OCI-M2 (cell line): Measurements from ENCODE around the gene TXNDC11.

Experiments used
- DNase-seq: peaks from one replicate; lab custom pipeline; 2025; ENCODE audit not compliant: unreplicated experiment; lab: John Stamatoyannopoulos, UW

TXNDC11 gene

DNA sequence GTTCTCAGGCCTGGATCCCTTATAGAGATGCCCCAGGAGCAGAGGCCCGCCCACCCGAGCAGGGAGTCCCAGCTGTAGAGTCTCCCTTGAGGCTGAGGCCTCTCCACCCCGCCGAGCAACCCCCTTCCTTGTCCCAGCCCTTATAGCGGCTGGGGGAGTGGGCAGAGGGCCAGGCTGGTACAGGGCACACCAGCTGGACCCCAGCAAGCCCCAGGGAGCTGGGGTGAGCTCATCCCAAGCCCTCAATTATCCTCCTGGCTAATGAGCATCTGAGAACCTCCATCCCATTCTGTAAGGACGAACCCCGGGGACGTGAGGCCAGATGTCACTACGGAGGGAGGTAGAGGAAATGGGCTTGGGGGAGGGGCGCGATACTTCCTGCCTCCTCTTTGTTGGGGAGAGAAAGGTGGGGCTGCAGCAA is 77.6 kb downstream of the TXNDC11 start:
- no peak for DNase-seq

DNA sequence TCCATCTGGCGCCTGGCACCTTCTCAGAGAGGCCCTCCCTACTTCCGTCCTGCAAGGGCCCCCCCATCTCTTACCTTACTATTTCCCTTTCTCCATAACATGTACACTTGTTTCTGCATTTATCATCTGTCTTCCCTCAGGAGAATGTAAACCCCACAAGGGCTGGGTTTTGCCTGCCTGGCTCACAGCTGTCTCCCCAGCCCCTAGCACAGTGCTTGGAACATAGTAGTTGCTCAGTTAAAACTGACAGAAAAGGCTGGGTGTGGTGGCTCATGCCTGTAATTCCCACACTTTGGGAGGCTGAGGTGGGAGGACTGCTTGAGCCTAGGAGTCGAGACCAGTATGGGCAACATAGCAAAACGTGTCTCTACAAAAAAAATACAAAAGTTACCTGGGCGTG is 80.1 kb downstream of the TXNDC11 start:
- no peak for DNase-seq

DNA sequence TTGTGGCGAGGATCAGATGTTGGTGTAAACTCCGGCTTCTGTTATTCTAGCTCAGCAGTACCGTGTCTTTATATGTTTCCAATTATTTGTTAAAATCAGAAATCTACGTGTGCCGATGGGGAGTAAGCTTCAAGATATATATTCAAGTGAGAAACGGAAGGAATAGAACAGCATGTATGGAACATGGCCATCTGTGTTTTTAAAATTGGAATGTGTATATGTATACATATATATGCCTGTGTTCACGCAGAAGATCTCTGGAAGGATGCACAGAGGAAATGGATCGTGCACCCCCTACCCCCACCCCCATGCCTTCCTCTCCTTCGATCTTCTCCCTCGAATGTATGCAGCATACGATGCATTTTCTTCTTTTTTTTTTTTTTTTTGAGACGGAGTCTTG is 82.1 kb downstream of the TXNDC11 start:
- DNase-seq = no peak

DNA sequence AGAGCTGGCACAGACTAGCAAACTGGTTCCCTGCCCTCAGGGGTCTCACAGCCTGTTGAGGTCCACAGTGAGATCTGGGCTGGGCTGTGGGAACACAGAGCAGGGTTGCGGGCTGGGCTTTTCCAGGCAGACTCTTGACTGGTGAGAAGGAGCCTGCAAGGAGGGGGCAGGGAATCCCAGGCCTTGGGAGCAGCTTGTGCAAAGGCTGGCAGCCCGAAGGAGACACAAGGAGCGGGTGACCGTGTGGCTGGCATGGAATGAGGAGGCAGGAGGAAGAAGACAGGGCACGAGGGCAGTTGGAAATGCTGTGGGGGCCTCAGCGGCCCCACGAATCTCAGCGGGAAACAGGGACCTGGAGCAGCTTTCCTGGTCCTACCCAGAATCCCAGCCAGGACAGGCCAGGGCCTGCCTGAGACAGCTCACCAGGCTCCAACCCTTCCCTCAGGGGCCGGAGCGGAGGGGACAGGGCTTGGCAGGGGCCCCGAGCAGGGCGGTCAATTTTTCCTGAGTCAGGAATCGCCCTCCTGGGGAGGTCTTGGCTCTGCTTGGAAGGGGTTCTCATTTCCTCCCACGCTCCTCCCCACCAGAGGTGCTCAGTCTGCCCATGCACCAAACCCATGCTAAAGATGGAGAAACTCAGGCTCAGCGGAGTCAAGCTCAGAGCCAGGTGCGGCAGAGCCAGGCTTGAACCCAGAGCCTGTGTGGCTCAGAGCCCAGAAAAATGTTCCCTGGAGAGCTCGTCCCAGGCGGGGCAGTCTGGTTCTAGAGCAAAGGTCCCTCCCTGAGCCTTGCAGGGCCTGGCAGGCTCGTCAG is 83.6 kb downstream of the TXNDC11 start:
- no peak for DNase-seq

DNA sequence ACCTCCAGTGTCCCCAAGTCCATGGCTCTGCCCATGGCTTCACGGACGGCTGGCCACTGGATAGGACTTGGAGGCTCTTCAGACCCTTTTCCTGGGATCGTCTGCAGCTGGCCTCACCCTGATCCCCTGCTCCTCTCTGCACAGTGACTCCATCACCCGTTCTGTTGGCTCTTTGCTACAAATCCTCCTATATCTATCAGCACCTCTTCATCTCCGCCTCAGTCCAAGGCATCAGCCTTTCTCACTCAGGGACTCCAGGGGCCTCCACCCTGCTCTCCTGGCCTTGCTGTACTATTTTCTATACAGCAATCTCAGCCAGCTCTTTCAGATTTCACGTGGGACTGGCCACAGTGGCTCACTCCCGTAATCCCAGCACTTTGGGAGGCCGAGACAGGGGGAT is 85.1 kb downstream of the TXNDC11 start:
- no peak for DNase-seq

DNA sequence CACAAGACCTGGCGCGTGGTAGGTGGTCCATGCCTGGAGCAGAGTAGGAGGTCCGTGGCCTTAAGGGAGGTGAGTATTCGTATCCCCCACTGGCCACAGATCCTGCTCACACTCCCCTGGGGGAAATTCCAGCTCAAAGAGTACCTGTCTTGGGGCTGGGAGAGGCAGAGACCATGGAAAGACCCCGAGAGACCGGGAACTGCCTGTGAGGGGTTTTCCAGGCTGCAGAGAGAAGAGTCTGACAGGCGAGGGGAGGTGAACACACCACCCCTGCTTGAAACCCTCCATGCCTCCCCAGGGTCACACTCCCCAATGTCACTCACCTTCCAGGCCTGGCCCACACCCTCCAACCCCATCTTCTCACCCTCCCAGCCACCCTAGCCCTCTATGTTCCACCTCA is 87.0 kb downstream of the TXNDC11 start:
- no peak for DNase-seq

DNA sequence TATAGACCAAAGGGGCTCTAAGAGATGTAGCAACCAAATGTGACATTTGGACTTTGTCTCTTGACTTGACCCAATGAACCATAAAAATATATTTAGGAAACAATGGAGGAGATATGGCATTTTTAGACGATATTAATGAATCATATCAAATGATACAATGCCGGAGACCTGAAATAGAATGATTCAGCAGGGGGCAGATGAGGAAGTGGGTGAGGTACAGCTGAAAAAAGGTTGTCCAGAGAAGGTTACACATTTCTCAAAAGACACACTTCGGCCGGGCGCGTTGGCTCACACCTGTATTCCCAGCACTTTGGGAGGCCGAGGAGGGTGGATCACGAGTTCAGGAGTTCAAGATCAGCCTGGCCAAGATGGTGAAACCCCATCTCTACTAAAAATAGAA is 90.9 kb downstream of the TXNDC11 start:
- no peak for DNase-seq

DNA sequence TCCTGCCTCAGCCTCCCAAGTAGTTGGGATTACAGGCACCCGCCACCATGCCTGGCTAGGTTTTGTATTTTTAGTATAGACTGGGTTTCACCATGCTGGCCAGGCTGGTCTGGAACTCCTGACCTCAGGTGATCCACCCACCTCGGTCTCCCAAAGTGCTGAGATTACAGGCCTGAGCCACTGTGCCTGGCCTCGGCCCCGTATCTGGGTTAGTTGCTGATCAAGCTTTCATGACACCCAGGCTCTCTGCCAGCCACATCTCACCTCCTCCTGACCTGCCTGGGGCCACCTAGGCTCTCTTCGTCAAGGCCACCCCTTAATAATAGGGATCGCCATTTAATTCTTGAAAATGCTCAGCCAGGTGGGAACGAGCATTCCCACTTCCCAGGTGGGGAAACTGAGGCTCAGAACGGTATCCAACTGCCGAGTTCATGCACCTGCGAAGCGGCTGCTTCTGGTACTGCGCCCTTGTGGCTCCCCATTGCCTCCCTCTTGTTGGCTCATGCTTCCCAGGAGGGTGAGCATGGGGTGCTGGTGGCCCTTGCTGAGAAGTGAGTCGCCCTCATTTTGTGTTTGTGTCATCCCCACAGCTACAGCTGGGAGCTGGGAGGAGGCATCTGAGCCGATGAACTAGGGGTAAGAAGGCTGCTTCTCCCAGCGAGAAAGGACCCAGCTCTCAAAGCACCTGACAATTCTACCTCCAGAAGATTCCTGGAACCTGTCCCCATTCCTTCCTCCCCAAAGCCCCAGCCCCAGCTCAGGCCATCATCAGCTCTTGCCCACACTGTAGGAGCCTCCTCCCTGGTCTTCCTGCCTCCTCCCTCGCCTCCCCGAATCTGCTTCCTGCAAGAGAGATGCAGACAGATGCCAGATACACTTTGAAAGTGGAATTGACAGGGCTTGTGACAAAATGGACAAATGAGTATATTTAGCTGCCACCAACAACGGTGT is 91.7 kb downstream of the TXNDC11 start:
- no peak for DNase-seq

DNA sequence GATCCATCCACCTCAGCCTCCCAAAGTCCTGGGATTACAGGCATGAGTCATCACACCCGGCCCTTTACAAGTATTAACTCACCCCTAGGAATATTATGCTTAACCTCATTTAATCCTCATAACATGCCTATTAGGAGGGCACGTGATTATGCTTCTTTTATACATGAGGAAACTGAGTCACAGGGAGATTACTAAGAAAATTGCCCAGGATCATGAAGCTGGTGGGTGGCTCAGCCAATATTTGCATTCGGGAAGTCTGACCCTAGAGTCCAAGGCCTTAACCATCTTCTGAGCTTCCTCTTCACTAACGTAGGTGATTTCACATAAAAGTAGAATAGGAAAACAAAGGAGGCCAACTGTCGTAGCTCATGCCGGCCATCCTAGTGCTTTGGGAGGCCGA is 93.4 kb downstream of the TXNDC11 start:
- no peak for DNase-seq

DNA sequence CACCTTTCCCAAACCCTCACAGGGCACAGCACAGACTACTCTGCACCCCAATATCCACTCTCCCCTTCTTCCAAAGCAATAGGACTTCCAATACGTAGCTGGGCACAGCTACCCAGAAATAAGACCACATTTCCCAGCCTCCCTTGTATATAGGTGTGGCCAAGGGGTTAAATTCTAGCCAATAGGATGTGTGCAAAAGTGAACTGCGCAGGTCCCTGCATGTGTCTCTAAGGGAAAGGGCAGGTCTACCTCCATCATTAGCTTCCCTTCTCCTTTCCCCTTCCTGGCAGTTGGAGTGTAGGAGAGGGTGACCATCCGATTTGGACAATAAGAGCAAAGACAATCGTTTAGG is 99.9 kb downstream of the TXNDC11 start:
- DNase-seq = no peak

DNA sequence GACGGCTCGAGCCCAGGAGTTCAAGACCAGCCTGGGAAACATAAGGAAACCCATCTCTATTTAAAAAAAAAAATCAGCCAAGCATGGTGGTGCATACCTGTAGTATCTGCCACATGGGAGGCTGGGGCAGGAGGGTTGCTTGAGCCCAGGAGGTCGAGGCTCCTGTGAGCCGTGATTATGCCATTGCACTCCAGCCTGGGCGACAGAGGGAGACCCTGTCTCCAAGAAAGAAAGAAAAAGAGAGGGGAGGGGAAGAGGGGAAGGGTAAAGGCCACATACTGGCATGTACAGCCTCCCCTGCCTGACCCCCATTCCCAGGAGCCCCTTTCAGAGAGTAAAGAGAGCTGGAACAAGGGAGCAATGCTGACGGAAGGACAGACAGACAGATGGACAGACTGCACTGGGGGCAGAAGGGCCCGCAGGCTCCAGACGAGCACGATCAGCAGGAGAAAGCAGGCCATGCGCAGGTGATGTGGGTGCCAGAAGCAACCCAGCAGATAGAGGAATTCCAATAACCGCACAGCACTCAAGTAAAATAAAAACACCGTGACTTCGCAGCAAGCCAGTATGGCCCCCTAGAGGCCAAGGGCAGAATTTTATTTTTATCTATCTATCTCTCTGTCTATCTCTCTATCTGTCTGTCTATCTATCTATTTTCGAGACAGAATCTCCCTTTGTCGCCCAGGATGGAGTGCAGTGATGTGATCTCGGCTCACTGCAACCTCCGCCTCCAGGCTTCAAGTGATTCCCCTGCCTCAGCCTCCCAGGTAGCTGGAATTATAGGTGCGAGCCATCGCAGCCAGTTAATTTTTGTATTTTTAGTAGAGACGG is 101.5 kb downstream of the TXNDC11 start:
- no peak for DNase-seq

DNA sequence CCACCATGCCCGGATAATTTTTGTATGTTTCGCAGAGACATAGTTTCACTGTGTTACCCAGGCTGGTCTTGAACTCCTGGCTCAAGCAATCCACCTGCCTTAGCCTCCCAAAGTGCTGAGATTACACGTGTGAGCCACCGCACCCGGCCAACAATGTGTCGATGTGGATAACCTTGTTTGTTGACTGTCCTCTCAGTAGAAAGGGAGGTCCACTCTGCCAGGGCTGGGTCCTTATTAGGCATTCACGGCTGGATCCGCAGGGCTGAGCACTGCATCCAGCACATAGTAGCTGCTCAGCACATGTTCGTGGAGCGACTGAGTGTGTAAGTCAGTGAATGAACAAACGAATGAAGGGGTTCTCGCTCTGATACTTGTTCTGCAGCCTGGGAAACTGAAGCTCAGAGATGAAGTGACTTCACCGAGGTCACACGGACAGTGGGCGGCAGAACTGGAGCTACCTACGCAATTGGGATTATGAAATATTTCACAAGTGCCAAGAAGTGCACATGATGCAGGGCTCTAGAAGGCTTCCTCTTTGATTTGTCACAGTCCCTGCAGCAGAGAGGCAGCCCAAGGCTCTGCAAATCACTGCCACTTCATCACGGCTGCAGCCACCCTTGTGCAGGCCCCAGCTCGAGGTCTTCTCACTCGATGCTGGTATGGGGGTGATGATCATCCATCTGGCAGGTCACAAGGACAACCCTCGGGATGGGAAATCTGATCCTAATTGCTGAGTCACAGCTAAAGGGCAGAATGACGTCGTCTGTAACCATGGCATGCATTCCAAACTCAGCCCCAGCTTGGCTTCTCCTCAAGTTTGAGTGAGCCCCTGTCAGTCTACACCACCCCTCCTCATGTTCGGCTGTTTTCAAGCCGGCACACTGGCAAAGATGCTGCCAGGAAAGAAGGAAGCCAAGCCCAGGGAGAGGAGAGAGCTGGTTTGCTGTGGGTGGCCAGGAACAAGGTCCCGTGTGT is 102.4 kb downstream of the TXNDC11 start:
- no peak for DNase-seq

DNA sequence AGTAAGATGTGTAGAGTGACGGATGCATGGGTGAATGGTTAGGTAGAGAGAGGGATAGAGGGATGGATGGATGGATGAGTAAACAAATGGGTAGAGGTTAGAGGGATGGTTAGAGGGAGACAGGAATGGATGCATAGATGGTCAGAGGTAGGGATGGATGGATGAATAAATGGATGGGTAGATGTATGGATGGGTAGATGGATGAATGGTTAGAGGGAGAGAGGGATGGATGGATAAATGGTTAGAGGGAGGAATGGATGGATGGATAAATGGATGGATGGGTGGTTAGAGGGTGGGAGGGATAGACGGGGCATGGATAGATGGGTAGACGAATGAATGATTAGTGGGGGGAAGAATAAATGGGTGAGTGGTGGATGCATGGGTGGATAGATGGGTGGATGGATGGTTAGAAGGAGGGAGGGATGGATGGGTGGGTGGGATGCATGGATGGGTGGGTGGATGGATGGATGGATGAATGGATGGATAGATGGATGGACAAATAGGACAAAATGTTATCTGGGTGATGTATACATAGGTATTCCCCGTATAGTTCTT is 103.6 kb downstream of the TXNDC11 start:
- DNase-seq = no peak

DNA sequence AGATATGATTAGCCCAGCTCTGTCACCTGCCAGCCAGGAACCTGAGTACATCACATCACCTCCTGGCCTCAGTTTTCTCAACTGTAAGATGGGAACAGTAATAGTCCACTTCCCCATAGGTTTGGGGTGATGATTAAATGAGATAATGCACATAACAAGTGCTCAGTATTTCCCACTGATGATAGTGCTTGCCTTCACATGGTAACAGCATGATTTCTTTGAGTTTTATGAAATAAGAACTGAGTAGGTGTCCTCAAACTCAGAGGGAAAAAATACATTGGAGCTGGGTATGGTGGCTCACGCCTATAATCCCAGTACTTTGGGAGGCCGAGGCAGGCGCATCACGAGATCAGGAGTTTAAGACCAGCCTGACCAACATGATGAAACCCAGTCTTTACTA is 104.5 kb downstream of the TXNDC11 start:
- DNase-seq = no peak

DNA sequence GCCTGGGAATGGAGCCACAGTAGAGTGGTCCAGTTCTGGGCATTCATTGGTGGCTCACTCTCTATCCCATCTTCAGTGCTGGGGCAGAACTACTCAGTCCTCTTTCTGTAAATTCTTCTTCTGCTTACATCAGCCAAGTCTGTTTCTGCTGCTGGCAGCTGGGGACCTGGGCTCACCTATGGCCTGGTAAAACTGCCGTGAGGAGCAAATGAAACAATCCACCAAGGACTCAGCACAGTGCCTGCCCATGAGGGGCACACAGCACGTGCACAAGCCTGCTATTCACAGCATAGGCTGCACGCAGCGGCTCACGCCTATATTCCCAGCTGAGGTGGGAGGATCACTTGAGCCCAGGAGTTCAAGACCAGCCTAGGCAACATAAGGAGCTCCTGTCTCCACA is 105.3 kb downstream of the TXNDC11 start:
- DNase-seq = no peak

DNA sequence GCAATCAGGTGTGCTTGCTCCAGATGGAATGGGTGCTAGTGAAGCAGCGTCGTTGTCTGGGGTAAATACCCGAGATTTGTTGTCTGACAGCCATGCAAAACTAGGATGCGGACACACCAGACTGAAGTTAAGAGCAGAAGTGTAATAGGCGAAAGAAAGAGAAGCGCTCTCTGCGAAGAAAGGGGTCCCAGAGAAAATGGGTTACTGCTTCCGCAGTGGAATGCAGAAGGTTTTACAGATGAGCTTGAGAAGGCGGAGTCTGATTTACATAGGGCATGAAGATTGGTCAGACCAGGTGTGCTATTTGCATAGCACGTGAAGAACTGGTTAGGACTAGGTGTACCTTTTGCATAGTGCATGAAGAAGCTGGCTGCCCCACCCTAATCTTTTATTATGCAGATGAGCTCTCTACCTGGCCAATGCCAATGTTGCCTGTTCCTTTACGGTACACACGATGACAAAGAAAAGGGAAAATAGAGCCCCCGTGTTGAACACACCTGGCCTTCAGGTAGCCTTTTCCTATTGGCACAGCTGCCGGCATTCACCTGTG is 106.4 kb downstream of the TXNDC11 start:
- no peak for DNase-seq

DNA sequence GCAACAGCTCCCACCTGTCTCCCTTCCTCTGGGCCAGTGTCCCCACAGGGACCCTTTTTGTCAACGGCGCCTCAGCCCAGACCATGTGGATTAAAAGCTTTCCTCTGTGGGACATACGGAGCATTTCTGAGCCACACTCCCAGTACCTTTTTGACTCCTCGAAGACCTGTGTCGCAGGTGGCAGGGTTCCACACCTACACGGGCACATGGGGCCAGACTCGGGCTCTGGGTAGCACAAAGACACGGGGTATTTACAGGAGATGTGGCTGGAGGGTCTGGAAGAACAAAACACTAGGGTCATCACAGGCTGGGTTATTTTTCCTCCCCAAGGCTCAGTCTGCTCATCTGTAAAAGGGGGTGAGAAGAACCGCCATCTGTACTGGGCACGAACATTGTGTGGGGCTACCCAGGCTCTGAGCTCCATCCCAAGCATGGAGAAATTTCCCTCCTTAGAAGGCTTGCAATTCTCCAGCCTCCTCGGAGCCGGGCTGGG is 106.9 kb downstream of the TXNDC11 start:
- no peak for DNase-seq

DNA sequence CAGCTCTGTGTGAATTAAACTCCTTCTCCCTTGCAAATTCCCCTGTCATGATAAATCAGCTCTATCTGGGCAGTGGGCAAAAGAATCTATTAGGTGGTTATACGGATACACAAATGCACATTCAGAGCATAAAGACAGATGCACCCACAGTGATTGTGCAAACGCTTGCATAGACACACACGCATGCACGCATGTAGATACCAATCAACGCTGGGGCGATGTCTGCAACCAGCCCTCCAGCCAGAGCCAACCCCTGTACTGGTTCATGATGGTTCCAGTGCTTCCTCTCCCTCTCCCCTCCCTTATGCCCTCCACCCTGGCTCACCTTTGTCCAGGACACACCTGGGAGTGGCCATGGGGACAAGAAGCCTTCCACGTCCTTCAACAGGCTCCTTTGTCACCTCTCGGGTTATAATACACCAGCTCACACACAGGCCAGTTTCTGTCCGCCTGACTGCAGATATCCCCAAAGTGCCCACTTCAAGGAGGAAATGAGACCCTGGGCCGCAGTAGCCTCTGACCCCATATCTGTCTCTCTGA is 107.5 kb downstream of the TXNDC11 start:
- no peak for DNase-seq

DNA sequence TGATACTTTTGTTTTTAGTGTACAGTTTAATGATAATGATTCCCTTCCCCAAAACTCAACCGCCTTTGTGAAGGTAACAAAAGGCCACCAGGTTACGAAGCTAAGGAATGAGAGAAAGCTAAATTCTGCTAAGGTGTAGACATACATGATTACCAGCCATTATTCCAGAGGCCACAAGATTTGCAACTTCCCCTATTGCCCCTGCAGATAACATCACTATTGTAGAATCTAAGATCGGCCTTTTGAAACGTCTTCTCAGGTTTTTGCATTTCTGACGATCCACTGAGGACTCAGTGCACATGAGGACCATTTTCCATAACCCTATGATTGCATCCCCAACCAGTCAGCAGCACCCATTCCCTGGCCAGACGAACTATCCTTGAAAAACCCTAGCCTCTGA is 108.3 kb downstream of the TXNDC11 start:
- no peak for DNase-seq
